ENCODE data around the gene DCAF6. TPM values are rescaled to one million over a fixed set of nuclear protein-coding genes. Genes with fewer than 3 reads are reported as not detected.

Gene DCAF6
- total and polyA plus RNA-seq, 4 donors, result 33.5 to 105 (median 71.1) TPM

GRCh38 chr1:167993720-167994119 lies 57.2 kb downstream of the DCAF6 start:
- Histone ChIP-seq H3K27me3 (ENCODE audit: control insufficient read depth in 4 of 4, insufficient read depth in 4 of 4, low read length in 3 of 4) (no peaks in the 10 kb centered on the region), H3K9ac (ENCODE audit: low read depth in 1 of 2, low read length in 2 of 2) (no peak overlapping the region), H3K27ac (ENCODE audit: low read depth in 1 of 2, low read length in 2 of 2) (no peak overlapping the region), H3K4me1 (ENCODE audit: control insufficient read depth in 4 of 4, insufficient read depth in 4 of 4, low read length in 3 of 4) (peaks cover 6 to 17% (median 11%) of the 10 kb centered on the region in 4 donors), H3K4me3 (ENCODE audit: low read depth in 1 of 3, low read length in 3 of 3) (no peak overlapping the region), H3K9me3 (ENCODE audit: control insufficient read depth in 4 of 4, low read length in 3 of 4) (no peaks in the 10 kb centered on the region), H3K36me3 (ENCODE audit: control insufficient read depth in 4 of 4, insufficient read depth in 3 of 4, low read depth in 1 of 4, low read length in 3 of 4) (peaks cover 3 to 21% (median 11%) of the 10 kb centered on the region in 4 donors)
- DNase-seq (ENCODE audit: low spot score), result no peak
- WGBS, result 95% methylated on average over 2 of the region's 2 CpGs
- no peak for TF ChIP-seq ATF3 (IDR thresholded peaks at IDR 0.05)
- TF ChIP-seq NR2F2 (IDR thresholded peaks at IDR 0.05), result no peak
- no peak for TF ChIP-seq MAX (IDR thresholded peaks at IDR 0.05)
- TF ChIP-seq CTCF (IDR thresholded peaks at IDR 0.05; ENCODE audit: low read depth, low read length, missing input control), result no peak
- no peak for TF ChIP-seq FOXA2 (IDR thresholded peaks at IDR 0.05)
- no peak for TF ChIP-seq REST (IDR thresholded peaks at IDR 0.05)
- TF ChIP-seq HNF4G (IDR thresholded peaks at IDR 0.05), result no peak
- no peak for TF ChIP-seq RXRA (IDR thresholded peaks at IDR 0.05)
- TF ChIP-seq YY1 (IDR thresholded peaks at IDR 0.05), result no peak
- TF ChIP-seq FOXA1 (IDR thresholded peaks at IDR 0.05), result no peak

- H3K27ac ChIP-seq (ENCODE audit: low read depth in 1 of 2, low read length in 2 of 2), result peak overlapping the region; percentile 46 to 64
- peaks cover 3 to 21% (median 10%) of the 10 kb centered on the region in 4 donors for H3K36me3 ChIP-seq (ENCODE audit: control insufficient read depth in 4 of 4, insufficient read depth in 3 of 4, low read depth in 1 of 4, low read length in 3 of 4)
Observed at GRCh38 chr1:167994560-167994959, 58.1 kb downstream of the DCAF6 start.

More at GRCh38 chr1:167994560-167994959, 58.1 kb downstream of the DCAF6 start:
- H3K4me3 ChIP-seq (ENCODE audit: low read depth in 1 of 3, low read length in 3 of 3), result no peak overlapping the region
- no peak for DNase-seq (ENCODE audit: low spot score)
- WGBS, result 31% methylated on average over 2 of the region's 2 CpGs
- H3K9ac ChIP-seq (ENCODE audit: low read depth in 1 of 2, low read length in 2 of 2), result peak overlapping the region; percentile 38 to 72
- TF ChIP-seq EGR1 (IDR thresholded peaks at IDR 0.05; ENCODE audit: low read depth in 2 of 2) (no peak), HNF4G (IDR thresholded peaks at IDR 0.05) (peak; percentile 11), SP1 (IDR thresholded peaks at IDR 0.05) (peak; percentile 64), RXRA (IDR thresholded peaks at IDR 0.05) (peak; percentile 31 to 52), GABPA (IDR thresholded peaks at IDR 0.05 in 1 of 2, conservative IDR thresholded peaks at IDR 0.05 in 1 of 2) (peak in 1 of 2 donors; percentile 8), JUND (IDR thresholded peaks at IDR 0.05) (no peak), HNF4A (conservative IDR thresholded peaks at IDR 0.05) (peak; percentile 66 to 79), FOXA2 (IDR thresholded peaks at IDR 0.05) (no peak), CTCF (IDR thresholded peaks at IDR 0.05; ENCODE audit: low read depth, low read length, missing input control) (no peak)
- H3K9me3 ChIP-seq (ENCODE audit: control insufficient read depth in 4 of 4, low read length in 3 of 4), result no peaks in the 10 kb centered on the region
- peaks cover 6 to 17% (median 11%) of the 10 kb centered on the region in 4 donors for H3K4me1 ChIP-seq (ENCODE audit: control insufficient read depth in 4 of 4, insufficient read depth in 4 of 4, low read length in 3 of 4)
- no peaks in the 10 kb centered on the region for H3K27me3 ChIP-seq (ENCODE audit: control insufficient read depth in 4 of 4, insufficient read depth in 4 of 4, low read length in 3 of 4)
